ENCODE results near the gene OR10G8. TPM values are rescaled to one million over a fixed set of nuclear protein-coding genes. Genes with fewer than 3 reads are reported as not detected.

Gene OR10G8
- total and polyA plus RNA-seq, 2 of the 8 experiments (the other 6 are each of a cell fraction or from before 2014, with no cell fraction given): not detected

DNA sequence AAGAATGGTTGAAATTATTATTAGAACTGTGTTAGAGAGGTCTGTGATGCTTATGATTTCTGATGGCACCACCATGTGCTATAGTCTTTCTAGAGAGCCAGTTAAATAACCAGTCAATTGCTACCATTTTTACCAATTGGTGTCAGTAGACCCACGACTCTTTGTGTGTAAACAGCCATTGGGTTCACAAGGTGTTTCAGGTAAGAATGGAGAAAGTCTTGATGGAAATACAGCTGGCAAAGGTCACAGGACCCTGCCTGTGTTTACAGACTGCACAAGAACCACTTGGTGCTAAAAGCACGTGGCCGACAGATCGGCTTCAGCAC is 45.0 kb downstream of the OR10G8 start (continued):
- TF ChIP-seq RXRA (IDR thresholded peaks at IDR 0.05; ENCODE audit: insufficient read depth, low read depth, low read length) (no peak), NRF1 (IDR thresholded peaks at IDR 0.05; ENCODE audit: low read depth, low read length) (no peak), JUN (IDR thresholded peaks at IDR 0.05; ENCODE audit: low read depth, low read length) (no peak)

Measured in H1 (cell line).